ENCODE results near the gene PIK3C2G. TPM values are rescaled to one million over a fixed set of nuclear protein-coding genes. Genes with fewer than 3 reads are reported as not detected.

PIK3C2G gene
- total RNA-seq, 1 experiment from 2014 or later = not detected

DNA sequence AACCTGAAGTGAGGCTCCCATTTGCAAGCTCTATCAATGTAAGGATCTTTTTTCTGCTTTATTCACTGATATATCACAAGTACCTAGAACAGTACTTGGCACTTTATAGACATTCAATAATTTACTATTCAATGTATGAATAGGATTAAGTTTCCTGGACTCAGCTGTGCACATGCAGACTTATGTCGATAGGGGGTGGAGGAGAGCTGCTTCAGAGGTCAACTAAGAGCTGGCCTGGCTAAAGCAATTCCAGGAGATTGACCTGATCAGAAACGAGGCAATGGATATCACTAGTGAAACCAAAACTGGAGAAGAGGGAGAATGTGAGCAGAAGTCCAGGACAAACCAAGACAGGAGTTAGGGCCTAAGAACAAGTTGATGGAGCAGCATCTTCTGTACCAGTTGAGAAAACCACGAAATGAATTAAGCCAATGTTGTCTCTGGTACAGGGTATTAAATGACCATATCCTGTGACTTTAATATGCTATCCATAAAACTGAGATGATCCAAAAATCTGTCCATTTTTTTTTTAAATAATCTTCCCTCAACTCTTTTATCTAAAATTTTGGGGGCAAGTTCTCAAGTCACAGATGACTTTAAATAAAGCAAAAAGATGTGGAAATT, 169.2 kb downstream of the PIK3C2G start:
- Histone ChIP-seq H4K8ac (replicated peaks; ENCODE audit: insufficient read length, low read depth, low read length) (no peak overlapping the region), H3K23me2 (ENCODE audit: insufficient read length, low read depth, low read length, poor library complexity, severe bottlenecking) (no peaks in the 10 kb centered on the region), H3K4ac (ENCODE audit: low read depth, low read length) (no peak overlapping the region), H3T11ph (ENCODE audit: low read length) (no peak overlapping the region), H2AFZ (ENCODE audit: low read length) (no peak overlapping the region), H3K79me1 (ENCODE audit: insufficient read depth, low read depth, low read length, poor library complexity, severe bottlenecking) (no peaks in the 10 kb centered on the region), H3K27ac (ENCODE audit: insufficient read length, low read depth, low read length) (no peak overlapping the region), H3K14ac (ENCODE audit: insufficient read depth, low read length) (no peak overlapping the region), H3K79me2 (ENCODE audit: insufficient read depth, low read length) (no peaks in the 10 kb centered on the region), H2BK12ac (ENCODE audit: insufficient read length, low read depth, low read length) (no peak overlapping the region), H3K23ac (ENCODE audit: insufficient read length, low read depth, low read length) (no peak overlapping the region), H3K27me3 (ENCODE audit: insufficient read depth, low read length) (no peaks in the 10 kb centered on the region), H3K18ac (ENCODE audit: insufficient read length, low read depth, low read length) (no peak overlapping the region), H3K56ac (ENCODE audit: insufficient read length, low read depth, low read length) (no peak overlapping the region), H3K9me3 (ENCODE audit: control insufficient read depth, low read depth, low read length) (no peaks in the 10 kb centered on the region), H2BK120ac (ENCODE audit: low read depth, low read length, poor library complexity, severe bottlenecking) (no peak overlapping the region), H2BK20ac (ENCODE audit: low read depth, low read length, poor library complexity, severe bottlenecking) (no peak overlapping the region), H4K91ac (ENCODE audit: insufficient read length, low read depth, low read length) (no peak overlapping the region), H4K5ac (ENCODE audit: insufficient read length, low read depth, low read length) (no peak overlapping the region), H3K4me1 (ENCODE audit: insufficient read depth, low read length) (no peaks in the 10 kb centered on the region), H3K9ac (ENCODE audit: extremely low read depth, insufficient read length, low read length) (no peak overlapping the region), H2BK5ac (ENCODE audit: insufficient read length, low read length) (no peak overlapping the region), H2AK5ac (ENCODE audit: insufficient read length, low read length) (no peak overlapping the region), H2BK15ac (ENCODE audit: low read depth, low read length) (no peak overlapping the region), H4K20me1 (ENCODE audit: control insufficient read depth, insufficient read depth, insufficient read length) (no peaks in the 10 kb centered on the region), H3K4me2 (ENCODE audit: insufficient read depth, insufficient read length, low read length) (no peak overlapping the region)
- Mint-ChIP-seq H3K36me3 (ENCODE audit: insufficient read depth in 1 of 3, low read depth in 3 of 3) (no peaks in the 10 kb centered on the region), H3K9me3 (no peaks in the 10 kb centered on the region), H3K27ac (no peak overlapping the region), H3K4me3 (no peak overlapping the region), H3K27me3 (ENCODE audit: low read depth) (no peaks in the 10 kb centered on the region), H3K4me1 (peaks cover 16 to 24% of the 10 kb centered on the region in 2 experiments)
- peak; percentile 59 for DNase-seq
- WGBS (ENCODE audit: extremely low coverage, insufficient read length, low lambda C conversion rate) = no CpG with 5 or more reads among the region's 3 CpGs
- TF ChIP-seq, protein P1, sequence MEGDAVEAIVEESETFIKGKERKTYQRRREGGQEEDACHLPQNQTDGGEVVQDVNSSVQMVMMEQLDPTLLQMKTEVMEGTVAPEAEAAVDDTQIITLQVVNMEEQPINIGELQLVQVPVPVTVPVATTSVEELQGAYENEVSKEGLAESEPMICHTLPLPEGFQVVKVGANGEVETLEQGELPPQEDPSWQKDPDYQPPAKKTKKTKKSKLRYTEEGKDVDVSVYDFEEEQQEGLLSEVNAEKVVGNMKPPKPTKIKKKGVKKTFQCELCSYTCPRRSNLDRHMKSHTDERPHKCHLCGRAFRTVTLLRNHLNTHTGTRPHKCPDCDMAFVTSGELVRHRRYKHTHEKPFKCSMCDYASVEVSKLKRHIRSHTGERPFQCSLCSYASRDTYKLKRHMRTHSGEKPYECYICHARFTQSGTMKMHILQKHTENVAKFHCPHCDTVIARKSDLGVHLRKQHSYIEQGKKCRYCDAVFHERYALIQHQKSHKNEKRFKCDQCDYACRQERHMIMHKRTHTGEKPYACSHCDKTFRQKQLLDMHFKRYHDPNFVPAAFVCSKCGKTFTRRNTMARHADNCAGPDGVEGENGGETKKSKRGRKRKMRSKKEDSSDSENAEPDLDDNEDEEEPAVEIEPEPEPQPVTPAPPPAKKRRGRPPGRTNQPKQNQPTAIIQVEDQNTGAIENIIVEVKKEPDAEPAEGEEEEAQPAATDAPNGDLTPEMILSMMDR (conservative IDR thresholded peaks at IDR 0.05) = peak; percentile 93; the same call in 2 of the 3 replicates
